VCaP (cell line): ENCODE data around the gene UBE2Z.

Experiments
- H3K27ac ChIP-seq: fragments of 450-650 bp; 2 replicates; pipeline ENCODE4 v1.5.1; 2017
- CTCF ChIP-seq: fragments of 450-650 bp; conservative IDR thresholded peaks from 2 replicates; pipeline ENCODE4 v1.5.1; 2017; ENCODE audit warnings: mild to moderate bottlenecking, moderate library complexity

UBE2Z gene

GRCh38 chr17:48871551-48872351, 36.5 kb upstream of the UBE2Z start:
- H3K27ac ChIP-seq: peak overlapping the region; percentile 61
- TF ChIP-seq CTCF: no peak

- H3K27ac ChIP-seq: peak overlapping the region; percentile 61
These were observed 35.8 kb upstream of the UBE2Z start for GRCh38 chr17:48872409-48872808.

DNA sequence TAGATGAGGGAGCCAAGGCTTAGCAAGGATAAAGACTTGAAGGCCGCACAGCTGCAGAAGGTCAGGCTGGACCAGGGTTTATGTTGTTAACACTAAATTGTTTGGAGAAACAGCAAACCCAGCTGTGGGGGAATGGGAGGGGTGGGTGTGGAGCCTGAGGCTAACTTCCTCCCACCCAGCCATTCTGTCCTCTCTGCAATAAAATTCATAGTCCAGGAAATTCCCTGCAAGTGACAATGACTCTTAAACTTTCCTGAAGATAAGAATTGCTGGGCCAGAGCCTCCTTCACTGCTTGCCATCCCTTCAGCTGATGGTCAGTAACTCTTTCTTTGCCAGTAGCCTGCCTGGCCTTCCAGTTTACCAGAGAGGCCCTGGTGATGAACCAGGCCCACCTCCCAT, 35.0 kb upstream of the UBE2Z start:
- peak overlapping the region; percentile 61 for H3K27ac ChIP-seq
- TF ChIP-seq CTCF: no peak

DNA sequence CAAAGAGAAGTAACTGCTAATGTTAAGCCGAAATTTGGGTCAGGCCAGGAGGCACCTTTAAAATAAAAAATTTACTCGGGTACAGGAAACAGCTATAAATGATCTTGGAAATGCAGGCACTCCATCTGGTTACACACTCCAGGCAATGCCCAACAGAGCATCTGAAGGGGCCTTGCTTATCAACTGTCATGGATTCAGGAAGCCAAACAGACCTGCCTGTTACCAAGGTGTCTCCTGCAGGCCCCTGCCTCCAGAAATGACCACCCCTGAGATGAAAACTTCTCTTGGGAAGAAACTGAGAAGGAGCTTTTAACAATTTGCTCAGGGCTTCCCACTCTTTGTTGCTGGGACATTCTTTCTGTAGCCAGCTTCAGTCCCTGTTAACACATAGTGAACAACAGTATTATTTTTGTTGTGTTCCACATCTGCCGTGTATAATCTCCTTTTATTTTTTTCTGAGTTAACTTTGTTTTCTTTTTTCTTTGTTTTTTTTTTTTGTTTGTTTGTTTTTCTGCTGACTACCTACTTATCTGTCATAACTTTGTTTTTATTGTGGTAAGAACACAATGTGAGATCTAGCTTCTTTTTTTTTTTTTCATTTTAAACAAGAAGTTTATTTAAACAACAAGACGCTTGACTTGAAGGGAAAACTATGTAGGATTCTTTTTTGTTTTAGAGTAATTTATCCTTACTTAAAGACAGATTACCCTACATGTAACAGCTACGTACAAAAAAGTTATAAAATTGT, 34.3 kb upstream of the UBE2Z start:
- TF ChIP-seq CTCF: no peak
- peak overlapping the region; percentile 61 for H3K27ac ChIP-seq

DNA sequence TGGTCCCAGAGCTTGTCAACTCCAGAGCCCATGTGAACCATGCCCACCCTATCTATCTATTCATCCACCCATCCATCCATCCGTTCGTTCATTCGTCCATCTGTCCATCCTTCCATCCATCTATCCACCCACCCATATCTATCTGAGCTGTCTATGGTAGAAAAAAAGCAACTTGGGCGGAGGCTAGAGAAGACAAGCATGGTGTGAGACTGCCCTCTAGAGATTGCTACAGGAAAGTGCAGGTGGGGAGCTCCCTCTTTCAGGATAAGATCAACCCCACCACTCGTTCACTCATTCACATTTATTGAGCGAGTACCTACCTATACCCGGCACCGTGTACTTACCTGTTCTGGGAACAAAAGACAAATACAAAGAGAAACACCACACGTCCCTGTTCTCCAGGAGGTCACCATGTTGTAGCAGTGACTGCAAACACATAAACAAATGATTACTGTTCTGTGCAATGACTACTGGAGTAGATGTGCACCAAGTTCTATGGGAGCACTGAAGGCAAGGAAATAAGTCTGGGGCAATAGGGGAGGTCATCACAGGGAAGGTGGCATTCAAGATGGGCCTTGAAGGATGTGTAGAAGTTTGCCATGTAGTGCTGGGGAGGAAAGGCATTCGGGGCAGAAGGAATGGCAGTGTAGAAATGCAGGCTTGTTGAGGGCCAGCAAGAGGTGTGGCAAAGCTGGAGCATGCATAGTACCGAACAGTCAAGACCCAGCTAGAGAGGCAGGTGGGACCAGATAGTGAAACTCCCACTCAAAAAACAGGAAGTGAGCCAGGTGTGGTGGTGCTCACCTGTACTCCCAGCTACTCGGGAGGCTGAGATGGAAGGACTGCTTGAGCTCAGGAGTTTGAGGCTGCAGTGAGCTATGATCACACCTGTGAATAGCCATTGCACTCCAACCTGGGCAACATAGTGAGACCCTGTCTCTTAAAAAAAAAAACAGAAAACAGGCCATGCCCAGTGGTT, 29.0 kb upstream of the UBE2Z start:
- TF ChIP-seq CTCF: peak; percentile 96
- H3K27ac ChIP-seq: no peak overlapping the region

- H3K27ac ChIP-seq: no peak overlapping the region
- no peak for TF ChIP-seq CTCF
These were observed 25.9 kb upstream of the UBE2Z start for GRCh38 chr17:48882272-48882671.

DNA sequence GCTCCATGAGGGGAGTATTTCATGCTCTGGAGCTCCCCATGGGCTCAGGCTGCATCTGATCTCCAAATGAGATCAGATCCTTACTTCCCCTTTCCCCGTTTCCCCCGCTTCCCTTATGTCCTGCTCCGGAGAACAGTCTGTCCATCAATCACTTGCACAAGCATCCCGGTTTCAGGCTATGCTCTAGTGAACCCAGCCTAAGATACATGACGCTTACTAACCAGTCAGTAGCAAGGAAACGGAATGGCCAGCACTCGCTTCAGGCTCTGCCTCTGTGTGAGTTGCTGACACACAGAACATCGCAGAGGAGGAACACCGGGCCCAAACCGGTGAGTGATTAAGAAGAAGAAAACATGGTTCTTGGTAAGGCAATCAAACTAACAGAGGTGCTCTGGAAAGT, 25.0 kb upstream of the UBE2Z start:
- no peak overlapping the region for H3K27ac ChIP-seq
- TF ChIP-seq CTCF: no peak
